Heart right ventricle (tissue), 16 donors: Measurements from ENCODE around the gene TRIP13. TPM values are rescaled to one million over a fixed set of nuclear protein-coding genes. Genes with fewer than 3 reads are reported as not detected.
A peak's percentile ranks its signal among the peaks of the same experiment; 100 is the strongest.

ENCODE experiments used
- ATAC-seq, 8 donors: fragments of 200-7000 bp; cut with Tn5 transposase; one replicate each; pipeline ENCODE4 v1.9.1; 2020; ENCODE audit warnings: mild to moderate bottlenecking in 8 of 8, moderate library complexity in 8 of 8, moderate number of reproducible peaks in 1 of 8
- DNase-seq, 2 donors: peaks; one replicate each; pipeline ENCODE4 v3.0.0-alpha.2; 2020
- H3K27ac ChIP-seq, 10 donors: fragments of 200-600 bp; sonication (generic) in 2 of 10; one replicate each; pipeline versions ENCODE4 v1.5.0 to v1.8.0; 2020 to 2022; ENCODE audit warnings: mild to moderate bottlenecking in 3 of 10
- H3K27me3 ChIP-seq, 7 donors: fragments of 200-600 bp; one replicate each; pipeline ENCODE4 v1.8.0; 2021 to 2022; ENCODE audit warnings: mild to moderate bottlenecking in 2 of 7
- H3K36me3 ChIP-seq, 9 donors: fragments of 200-600 bp; sonication (generic) in 1 of 9; one replicate each; pipeline versions ENCODE4 v1.5.0 to v1.8.0; 2020 to 2022; ENCODE audit warnings: mild to moderate bottlenecking in 2 of 9
- H3K4me1 ChIP-seq, 9 donors: fragments of 200-600 bp; sonication (generic) in 1 of 9; one replicate each; pipeline versions ENCODE4 v1.5.0 to v1.8.0; 2020 to 2022; ENCODE audit warnings: mild to moderate bottlenecking in 4 of 9
- H3K4me3 ChIP-seq, 10 donors: fragments of 200-600 bp; sonication (generic) in 2 of 10; one replicate each; pipeline versions ENCODE4 v1.5.0 to v1.8.0; 2020 to 2022; ENCODE audit warnings: mild to moderate bottlenecking in 7 of 10, moderate library complexity in 2 of 10
- H3K9me3 ChIP-seq, 11 donors: fragments of 200-600 bp in 10 of 11; sonication (generic) in 2 of 11; one replicate each; pipeline versions ENCODE4 v1.5.0 to v1.8.0; 2013 to 2022; ENCODE audit warnings: mild to moderate bottlenecking in 2 of 11, control low read depth in 1 of 11, moderate library complexity in 1 of 11
- WGBS, 2 donors: extraction: QIAGEN DNeasy Blood & Tissue Kit; methylation state at CpG; one replicate each; pipeline ENCODE4 v1.1.7; 2013; ENCODE audit warnings: inconsistent platforms in 1 of 2; 5-methylcytosine and 5-hydroxymethylcytosine counted together
- intact Hi-C, 10 donors: fragments of 100-400 bp; cut with DNase I; formaldehyde crosslinking; loops; one replicate each; pipeline versions ENCODE4 v1.11.1 to v1.14.2; 2022
- polyA plus RNA-seq, 2 donors: library from polyadenylated mRNA; stranded (reverse); fragments of 200-250 nt; gene quantifications; one replicate each; pipeline ENCODE4 v1.2.3, GENCODE V29; 2013
- total RNA-seq, 10 donors: library from RNA; stranded (reverse); fragmentation: NEBNext Ultra II Directional in 3 of 10; extraction: Animal tissue kit (Norgen Biotek cat#: 25700) in 3 of 10; gene quantifications; one replicate each; pipeline versions ENCODE4 v1.2.1 to v1.2.4, GENCODE V29; 2021 to 2023
- TF ChIP-seq, protein P1 (sequence below), 9 donors: fragments of 200-600 bp; sonication (generic) in 2 of 9; IDR thresholded peaks; one replicate each; pipeline versions ENCODE4 v1.5.0 to v1.8.0; 2021 to 2022; ENCODE audit warnings: antibody characterized with exemption in 9 of 9, mild to moderate bottlenecking in 5 of 9, moderate library complexity in 1 of 9
- donor health status: Arrhythmogenic right ventricular cardiomyopathy.
- donor health status: ischemic (EF 13 %, LVEDD 7.1; RV severe dilation, severe dysfunction).
- donor health status: healthy with polysubstance abuse.
- donor health status: DM: no; HTN: yes; CAD: no.
- donor health status: DM: no; HTN: no; CAD: no.
- donor health status: ischemic (EF 25% LVEDD 6.9; RV normal size, moderate dysfunction).
- donor health status: ischemic (EF 25% LVEDD 5.7; RV mildly dilated, moderate dysfunction).
- donor health status: healthy.
- donor health status: DM: yes; HTN: yes; CAD: no.
- donor health status: Ischemic cardiomyopathy.
- donor health status: ischemic (EF 35%, LVEDD 5.7; RV mildly dilated, moderate dysfunction).
- donor health status: nonischemic (EF 11% LVEDD 7.7; RV severe dilation, severe dysfunction).
- donor health status: DM: yes; HTN: yes; CAD: no.
- donor health status: PGD.
- donor health status: ischemic (EF 29% LVEDD 5.4; RV normal size, mild dysfunction).
- donor health status: nonischemic (EF 23%, LVEDD 6.1; RV moderate dilation, normal function).

The TRIP13 gene
- total and polyA plus RNA-seq, 12 donors = 0.22 to 2.8 (median 0.86) TPM; not detected in 1

DNA sequence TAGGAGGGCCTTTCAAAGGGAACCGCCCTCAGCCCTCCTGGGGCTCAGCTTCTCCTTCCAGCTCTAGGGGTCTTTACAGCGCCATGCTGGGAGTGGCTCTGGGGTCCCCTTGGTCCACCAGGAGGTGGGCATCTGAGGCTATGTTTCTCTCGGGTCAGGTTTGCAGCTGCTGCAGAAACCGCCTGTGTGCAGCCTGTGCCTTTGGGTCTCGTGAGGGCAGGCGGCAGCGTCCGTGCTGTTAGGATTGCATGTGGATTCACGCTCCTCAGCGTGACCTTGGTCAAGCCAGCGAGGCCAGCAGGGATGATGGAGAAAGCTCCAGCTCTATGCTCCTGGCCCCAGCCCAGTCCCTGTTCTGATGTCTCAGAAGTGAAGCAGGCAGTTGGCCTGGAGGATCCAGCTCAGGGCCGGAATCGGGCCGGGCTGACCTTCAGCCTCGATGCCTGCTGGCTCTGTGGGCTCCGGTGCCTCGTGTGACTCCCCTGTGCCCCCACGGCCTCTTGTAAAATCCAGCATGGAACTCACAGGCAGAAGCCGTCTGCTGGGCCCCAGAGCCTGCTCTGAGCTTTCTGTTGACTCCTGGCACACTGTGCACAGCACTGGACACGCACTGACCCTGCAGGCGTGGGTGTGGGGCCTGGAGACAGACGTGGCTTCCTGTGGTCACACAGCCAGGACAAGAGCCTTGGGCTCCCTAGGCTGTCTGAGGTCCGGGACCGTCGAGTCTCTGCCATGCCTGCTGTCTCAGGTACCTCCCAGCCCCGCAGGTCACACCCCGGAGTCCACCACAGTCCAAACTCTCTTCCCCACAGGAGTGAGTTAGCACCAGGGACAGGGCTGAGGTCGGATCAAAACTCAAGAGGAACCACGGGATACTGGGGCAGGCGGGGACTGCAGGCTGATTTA is 54.3 kb downstream of the TRIP13 start:
- WGBS, 2 donors = 72 to 78% methylated on average over 30 of the region's 30 CpGs
- Histone ChIP-seq H3K4me3 (no peak overlapping the region), H3K9me3 (peaks cover 0 to 13% (median 0%) of the 10 kb centered on the region in 11 donors), H3K27ac (no peak overlapping the region), H3K27me3 (peaks cover 4 to 63% (median 52%) of the 10 kb centered on the region in 7 donors), H3K4me1 (peaks cover 0 to 14% (median 4%) of the 10 kb centered on the region in 9 donors), H3K36me3 (no peaks in the 10 kb centered on the region)
- peak in 5 of 8 donors; percentile 15 to 42 (median 16) for ATAC-seq
- DNase-seq = no peak
- TF ChIP-seq, protein P1, sequence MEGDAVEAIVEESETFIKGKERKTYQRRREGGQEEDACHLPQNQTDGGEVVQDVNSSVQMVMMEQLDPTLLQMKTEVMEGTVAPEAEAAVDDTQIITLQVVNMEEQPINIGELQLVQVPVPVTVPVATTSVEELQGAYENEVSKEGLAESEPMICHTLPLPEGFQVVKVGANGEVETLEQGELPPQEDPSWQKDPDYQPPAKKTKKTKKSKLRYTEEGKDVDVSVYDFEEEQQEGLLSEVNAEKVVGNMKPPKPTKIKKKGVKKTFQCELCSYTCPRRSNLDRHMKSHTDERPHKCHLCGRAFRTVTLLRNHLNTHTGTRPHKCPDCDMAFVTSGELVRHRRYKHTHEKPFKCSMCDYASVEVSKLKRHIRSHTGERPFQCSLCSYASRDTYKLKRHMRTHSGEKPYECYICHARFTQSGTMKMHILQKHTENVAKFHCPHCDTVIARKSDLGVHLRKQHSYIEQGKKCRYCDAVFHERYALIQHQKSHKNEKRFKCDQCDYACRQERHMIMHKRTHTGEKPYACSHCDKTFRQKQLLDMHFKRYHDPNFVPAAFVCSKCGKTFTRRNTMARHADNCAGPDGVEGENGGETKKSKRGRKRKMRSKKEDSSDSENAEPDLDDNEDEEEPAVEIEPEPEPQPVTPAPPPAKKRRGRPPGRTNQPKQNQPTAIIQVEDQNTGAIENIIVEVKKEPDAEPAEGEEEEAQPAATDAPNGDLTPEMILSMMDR (IDR thresholded peaks at IDR 0.05) = no peak
- intact Hi-C loops = no loop called here

- no peak for DNase-seq
- peaks cover 4 to 72% (median 57%) of the 10 kb centered on the region in 7 donors for H3K27me3 ChIP-seq
These were observed 55.2 kb downstream of the TRIP13 start for GRCh38 chr5:947626-948471.

DNA sequence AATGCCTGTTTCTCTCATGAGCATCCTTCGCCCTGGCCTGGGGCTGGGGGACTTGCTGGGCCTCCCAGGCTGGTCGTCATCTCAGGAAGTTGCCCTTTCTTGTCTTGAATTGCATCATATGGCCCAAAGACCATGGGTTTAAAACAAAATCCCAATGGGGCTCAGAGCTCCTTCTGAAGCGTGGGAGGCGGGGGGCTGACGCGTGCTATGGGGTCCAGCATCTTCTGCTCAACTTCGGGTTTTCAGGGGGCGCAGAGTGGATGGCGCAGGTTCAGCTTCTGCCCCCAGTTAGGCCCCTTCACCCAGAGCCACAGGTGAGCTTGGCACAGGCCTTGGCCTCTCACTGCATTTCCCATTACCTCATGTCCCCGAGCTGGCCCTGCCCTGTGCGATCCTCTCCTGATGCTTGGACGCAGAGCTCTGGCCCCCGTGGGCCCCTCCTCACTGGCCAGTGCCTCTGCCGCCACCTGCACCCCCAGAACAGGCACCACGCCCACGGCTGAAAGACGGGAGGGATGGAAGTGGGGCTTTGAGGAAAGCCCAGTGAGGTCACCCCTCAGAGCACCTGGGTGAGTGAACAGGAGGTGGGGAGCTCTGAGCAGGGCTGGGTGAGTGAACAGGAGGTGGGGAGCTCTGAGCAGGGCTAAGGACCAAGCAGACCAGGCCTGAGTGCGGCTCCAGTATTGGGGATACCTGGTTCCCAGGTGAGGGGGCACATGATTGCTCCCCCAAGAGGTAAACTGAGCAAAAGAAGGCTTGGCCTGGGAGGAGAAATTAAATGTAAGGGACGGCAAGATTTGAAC is 56.0 kb downstream of the TRIP13 start:
- Histone ChIP-seq H3K4me1 (peaks cover 0 to 14% (median 4%) of the 10 kb centered on the region in 9 donors), H3K4me3 (no peak overlapping the region), H3K27me3 (peaks cover 4 to 69% (median 53%) of the 10 kb centered on the region in 7 donors), H3K9me3 (peaks cover 0 to 13% (median 0%) of the 10 kb centered on the region in 11 donors), H3K27ac (no peak overlapping the region), H3K36me3 (no peaks in the 10 kb centered on the region)
- no peak for ATAC-seq
- TF ChIP-seq, protein P1 (IDR thresholded peaks at IDR 0.05) = no peak
- WGBS, 2 donors = 85 to 89% methylated on average over 19 of the region's 19 CpGs
- DNase-seq = no peak
- intact Hi-C loops = no loop called here

More at GRCh38 chr5:947626-948471, 55.2 kb downstream of the TRIP13 start:
- ATAC-seq = no peak
- TF ChIP-seq, protein P1 (IDR thresholded peaks at IDR 0.05) = no peak
- intact Hi-C loops = no loop called here
- WGBS, 2 donors = 68 to 69% methylated on average over 19 of the region's 19 CpGs
- Histone ChIP-seq H3K27ac (no peak overlapping the region), H3K4me3 (no peak overlapping the region), H3K36me3 (no peaks in the 10 kb centered on the region), H3K4me1 (peaks cover 0 to 14% (median 4%) of the 10 kb centered on the region in 9 donors), H3K9me3 (peaks cover 0 to 13% (median 0%) of the 10 kb centered on the region in 11 donors)
